Prostate gland (tissue), 2 donors: ENCODE measurements around the gene MPPED2.

Experiments used
- POLR2A ChIP-seq: fragments of 450-650 bp; IDR thresholded peaks from one replicate; pipeline ENCODE4 v1.6.1; 2016; ENCODE audit warnings: antibody characterized with exemption, mild to moderate bottlenecking
- POLR2AphosphoS5 ChIP-seq: sonication (generic); formaldehyde crosslinking; IDR thresholded peaks from one replicate; pipeline ENCODE4 v1.6.1; 2017; ENCODE audit warnings: antibody characterized with exemption
- TF ChIP-seq, protein P1 (sequence below), 4 experiments: fragments of 200-600 bp in 2 of 4; fragments of 450-650 bp in 2 of 4; sonication (generic) in 2 of 4; IDR thresholded peaks; 1 replicate in 3 of 4; 2 replicates in 1 of 4; pipeline ENCODE4 v1.5.1; 2016 to 2019; ENCODE audit warnings: antibody characterized with exemption in 4 of 4, mild to moderate bottlenecking in 2 of 4, moderate library complexity in 2 of 4

DNA sequence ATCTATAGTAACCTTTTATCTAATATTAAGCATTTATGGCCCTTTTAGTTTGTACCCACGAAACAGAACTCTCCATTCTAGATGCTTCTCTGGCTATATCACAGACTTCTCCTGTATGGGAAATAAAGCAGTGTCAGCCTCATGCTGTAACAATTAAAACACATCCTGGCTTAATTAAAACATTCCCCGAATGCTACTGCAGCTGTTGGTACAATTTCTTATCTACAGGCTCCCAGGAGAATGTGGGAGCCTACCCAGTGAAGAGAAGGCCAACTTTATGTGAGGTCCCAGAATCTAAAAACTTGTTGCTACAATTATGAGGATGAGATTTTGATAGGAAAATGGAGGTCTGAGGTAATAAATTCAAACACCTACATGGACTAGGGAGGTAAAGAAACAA lies 83.8 kb downstream of the MPPED2 start:
- TF ChIP-seq, protein P1, sequence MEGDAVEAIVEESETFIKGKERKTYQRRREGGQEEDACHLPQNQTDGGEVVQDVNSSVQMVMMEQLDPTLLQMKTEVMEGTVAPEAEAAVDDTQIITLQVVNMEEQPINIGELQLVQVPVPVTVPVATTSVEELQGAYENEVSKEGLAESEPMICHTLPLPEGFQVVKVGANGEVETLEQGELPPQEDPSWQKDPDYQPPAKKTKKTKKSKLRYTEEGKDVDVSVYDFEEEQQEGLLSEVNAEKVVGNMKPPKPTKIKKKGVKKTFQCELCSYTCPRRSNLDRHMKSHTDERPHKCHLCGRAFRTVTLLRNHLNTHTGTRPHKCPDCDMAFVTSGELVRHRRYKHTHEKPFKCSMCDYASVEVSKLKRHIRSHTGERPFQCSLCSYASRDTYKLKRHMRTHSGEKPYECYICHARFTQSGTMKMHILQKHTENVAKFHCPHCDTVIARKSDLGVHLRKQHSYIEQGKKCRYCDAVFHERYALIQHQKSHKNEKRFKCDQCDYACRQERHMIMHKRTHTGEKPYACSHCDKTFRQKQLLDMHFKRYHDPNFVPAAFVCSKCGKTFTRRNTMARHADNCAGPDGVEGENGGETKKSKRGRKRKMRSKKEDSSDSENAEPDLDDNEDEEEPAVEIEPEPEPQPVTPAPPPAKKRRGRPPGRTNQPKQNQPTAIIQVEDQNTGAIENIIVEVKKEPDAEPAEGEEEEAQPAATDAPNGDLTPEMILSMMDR (IDR thresholded peaks at IDR 0.05), result no peak
- TF ChIP-seq POLR2A (no peak), POLR2AphosphoS5 (no peak)
